Adipocyte (in vitro differentiated cells): ENCODE results near the gene NUDT2.

Experiments
- DNase-seq: peaks from one replicate; pipeline ENCODE4 v3.0.0-alpha.2; 2015; ENCODE audit warnings: low read depth
- H3K27me3 ChIP-seq: replicated peaks from 2 replicates; pipeline ENCODE4 v1.7.0; 2013; ENCODE audit warnings: mild to moderate bottlenecking, low read length, moderate library complexity; ENCODE audit not compliant: control insufficient read depth, insufficient read depth
- H3K36me3 ChIP-seq: 2 replicates; pipeline ENCODE4 v1.7.0; 2013; ENCODE audit warnings: low read length, mild to moderate bottlenecking, moderate library complexity; ENCODE audit not compliant: control insufficient read depth, insufficient read depth, severe bottlenecking
- H3K4me1 ChIP-seq: 2 replicates; pipeline ENCODE4 v1.7.0; 2013; ENCODE audit warnings: mild to moderate bottlenecking, low read length, moderate library complexity; ENCODE audit not compliant: control insufficient read depth, insufficient read depth
- H3K4me3 ChIP-seq: 2 replicates; pipeline ENCODE4 v1.7.0; 2013; ENCODE audit warnings: mild to moderate bottlenecking, low read length, moderate library complexity
- H3K9ac ChIP-seq: 2 replicates; pipeline ENCODE4 v1.7.0; 2013; ENCODE audit warnings: mild to moderate bottlenecking, low read length, moderate library complexity
- H3K9me3 ChIP-seq: 2 replicates; pipeline ENCODE4 v1.7.0; 2013; ENCODE audit warnings: mild to moderate bottlenecking, low read length, moderate library complexity; ENCODE audit not compliant: control insufficient read depth

NUDT2 gene

DNA sequence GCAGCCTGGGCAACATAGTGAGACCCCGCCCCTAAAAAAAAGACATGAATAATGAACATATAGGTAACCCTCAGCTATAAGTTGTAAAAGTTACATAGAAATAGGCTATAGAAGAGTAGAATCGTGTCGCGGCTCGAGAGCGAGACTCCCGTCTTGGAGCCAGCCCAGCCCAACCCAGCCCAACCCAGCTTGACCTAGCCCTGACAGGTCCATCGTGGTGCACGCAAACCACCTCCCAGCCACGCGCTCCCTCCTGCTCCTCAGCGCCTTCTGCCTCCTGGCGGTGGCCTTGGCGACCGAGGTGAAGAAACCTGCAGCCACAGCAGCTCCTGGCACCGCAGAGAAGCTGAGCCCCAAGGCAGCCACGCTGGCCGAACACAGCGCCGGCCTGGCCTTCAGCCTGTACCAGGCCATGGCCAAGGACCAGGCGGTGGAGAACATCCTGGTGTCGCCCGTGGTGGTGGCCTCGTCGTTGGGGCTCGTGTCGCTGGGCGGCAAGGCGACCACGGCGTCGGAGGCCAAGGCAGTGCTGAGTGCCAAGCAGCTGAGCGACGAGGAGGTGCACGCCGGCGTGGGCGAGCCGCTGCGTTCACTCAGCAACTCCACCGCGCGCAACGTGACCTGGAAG, 11.1 kb upstream of the NUDT2 start:
- DNase-seq: no peak
- H3K4me3 ChIP-seq: no peak overlapping the region
- peaks cover 5% of the 10 kb centered on the region for H3K4me1 ChIP-seq
- H3K9me3 ChIP-seq: no peaks in the 10 kb centered on the region
- no peak overlapping the region for H3K9ac ChIP-seq
- no peaks in the 10 kb centered on the region for H3K27me3 ChIP-seq
- H3K36me3 ChIP-seq: no peaks in the 10 kb centered on the region

DNA sequence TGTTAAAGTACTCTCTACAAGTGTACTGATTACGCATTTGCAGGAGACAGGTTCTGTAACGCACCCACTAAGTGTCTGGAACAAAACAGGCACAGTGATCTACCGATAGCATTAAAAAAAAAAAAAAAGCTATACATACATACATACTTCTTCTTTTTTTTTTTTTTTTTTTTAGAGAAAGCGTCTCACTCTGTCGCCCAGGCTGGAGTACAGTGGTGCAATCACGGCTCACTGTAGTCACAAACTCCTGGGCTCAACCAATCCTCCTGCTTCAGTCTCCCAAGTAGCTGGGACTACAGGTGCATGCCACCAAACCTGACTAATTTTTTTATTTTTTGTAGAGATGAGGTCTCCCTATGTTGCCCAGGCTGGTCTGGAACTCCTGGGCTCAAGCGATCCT, 7.9 kb upstream of the NUDT2 start:
- Histone ChIP-seq H3K36me3 (no peaks in the 10 kb centered on the region), H3K4me1 (peaks cover 31% of the 10 kb centered on the region), H3K9ac (no peak overlapping the region), H3K4me3 (no peak overlapping the region), H3K9me3 (no peaks in the 10 kb centered on the region), H3K27me3 (no peaks in the 10 kb centered on the region)
- DNase-seq: no peak

GRCh38 chr9:34322899-34323591, 6.3 kb upstream of the NUDT2 start:
- H3K36me3 ChIP-seq: no peaks in the 10 kb centered on the region
- no peak overlapping the region for H3K4me3 ChIP-seq
- no peak overlapping the region for H3K9ac ChIP-seq
- no peaks in the 10 kb centered on the region for H3K9me3 ChIP-seq
- no peak for DNase-seq
- no peaks in the 10 kb centered on the region for H3K27me3 ChIP-seq
- H3K4me1 ChIP-seq: peaks cover 35% of the 10 kb centered on the region

GRCh38 chr9:34326690-34327089, 2.7 kb upstream of the NUDT2 start:
- H3K4me1 ChIP-seq: peaks cover 49% of the 10 kb centered on the region
- no peak for DNase-seq
- no peaks in the 10 kb centered on the region for H3K36me3 ChIP-seq
- no peak overlapping the region for H3K4me3 ChIP-seq
- peak overlapping the region; percentile 76 for H3K9ac ChIP-seq
- H3K9me3 ChIP-seq: no peaks in the 10 kb centered on the region
- H3K27me3 ChIP-seq: no peaks in the 10 kb centered on the region

GRCh38 chr9:34328500-34328986, 826 bp upstream of the NUDT2 start:
- DNase-seq: no peak
- Histone ChIP-seq H3K9ac (peak overlapping the region; percentile 84), H3K27me3 (no peaks in the 10 kb centered on the region)

DNA sequence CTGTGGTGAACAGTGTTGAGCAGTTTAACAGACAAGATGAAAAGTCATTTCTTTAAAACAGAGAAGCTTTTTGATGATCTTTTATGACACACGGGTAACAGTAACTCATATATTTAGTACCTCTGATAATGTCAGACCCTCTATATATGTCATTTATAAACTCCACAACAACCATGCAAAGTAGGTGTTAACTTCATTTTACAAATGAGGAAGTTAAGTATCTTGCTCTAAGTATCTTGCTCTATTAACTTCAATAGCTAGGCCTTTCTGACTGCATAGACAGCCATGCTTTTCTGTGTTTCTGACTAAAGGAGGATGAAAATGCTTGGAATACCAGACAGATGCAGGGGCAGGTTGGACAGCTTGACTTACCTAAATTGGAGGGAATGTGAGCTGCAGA, 1.8 kb downstream of the NUDT2 start:
- Histone ChIP-seq H3K36me3 (no peaks in the 10 kb centered on the region), H3K4me3 (no peak overlapping the region), H3K9ac (no peak overlapping the region), H3K27me3 (no peaks in the 10 kb centered on the region), H3K4me1 (peaks cover 23% of the 10 kb centered on the region), H3K9me3 (no peaks in the 10 kb centered on the region)
- DNase-seq: no peak

More at GRCh38 chr9:34328500-34328986, 826 bp upstream of the NUDT2 start:
- Histone ChIP-seq H3K4me3 (peak overlapping the region; percentile 96), H3K9me3 (no peaks in the 10 kb centered on the region), H3K4me1 (peaks cover 43% of the 10 kb centered on the region), H3K36me3 (no peaks in the 10 kb centered on the region)

- Histone ChIP-seq H3K36me3 (no peaks in the 10 kb centered on the region), H3K9ac (peak overlapping the region; percentile 15), H3K27me3 (no peaks in the 10 kb centered on the region), H3K4me3 (no peak overlapping the region), H3K9me3 (no peaks in the 10 kb centered on the region), H3K4me1 (peaks cover 18% of the 10 kb centered on the region)
- DNase-seq: peak; percentile 75
Observed at GRCh38 chr9:34332076-34332964, 3.0 kb downstream of the NUDT2 start.

- peaks cover 14% of the 10 kb centered on the region for H3K4me1 ChIP-seq
- no peaks in the 10 kb centered on the region for H3K9me3 ChIP-seq
- H3K27me3 ChIP-seq: no peaks in the 10 kb centered on the region
- no peak overlapping the region for H3K9ac ChIP-seq
- DNase-seq: no peak
- H3K4me3 ChIP-seq: no peak overlapping the region
- peaks cover 2% of the 10 kb centered on the region for H3K36me3 ChIP-seq
Observed at GRCh38 chr9:34333836-34334235, 4.5 kb downstream of the NUDT2 start.

GRCh38 chr9:34334337-34334824, 5.0 kb downstream of the NUDT2 start:
- H3K36me3 ChIP-seq: peaks cover 7% of the 10 kb centered on the region
- no peak overlapping the region for H3K4me3 ChIP-seq
- peaks cover 16% of the 10 kb centered on the region for H3K4me1 ChIP-seq
- no peak for DNase-seq
- H3K27me3 ChIP-seq: no peaks in the 10 kb centered on the region
- no peak overlapping the region for H3K9ac ChIP-seq
- H3K9me3 ChIP-seq: no peaks in the 10 kb centered on the region

DNA sequence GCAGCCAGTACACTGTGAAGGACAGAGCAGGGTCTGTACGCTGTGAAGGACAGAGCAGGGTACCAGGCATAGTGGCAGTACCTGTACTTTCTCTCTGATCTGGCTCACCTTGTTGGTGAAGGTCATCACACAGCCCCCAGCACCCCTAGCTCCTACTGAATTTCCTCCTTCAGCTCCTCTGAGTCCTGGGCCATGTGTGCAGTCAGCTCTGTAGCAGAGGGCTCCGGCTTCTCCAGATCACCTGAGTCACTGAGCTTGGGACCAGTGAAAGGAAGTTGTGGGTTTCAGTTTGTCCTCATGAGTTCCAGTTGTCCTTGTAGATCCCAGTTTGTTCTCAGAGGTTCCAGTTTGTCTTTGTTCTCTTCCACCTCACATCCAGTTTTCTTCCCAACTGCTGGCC, 5.5 kb downstream of the NUDT2 start:
- H3K27me3 ChIP-seq: no peaks in the 10 kb centered on the region
- DNase-seq: no peak
- peaks cover 16% of the 10 kb centered on the region for H3K4me1 ChIP-seq
- no peaks in the 10 kb centered on the region for H3K9me3 ChIP-seq
- peaks cover 10% of the 10 kb centered on the region for H3K36me3 ChIP-seq
- no peak overlapping the region for H3K4me3 ChIP-seq
- H3K9ac ChIP-seq: no peak overlapping the region

- no peak for DNase-seq
Observed at GRCh38 chr9:34335376-34335775, 6.0 kb downstream of the NUDT2 start.

More at GRCh38 chr9:34335376-34335775, 6.0 kb downstream of the NUDT2 start:
- Histone ChIP-seq H3K9ac (no peak overlapping the region), H3K36me3 (peaks cover 10% of the 10 kb centered on the region), H3K27me3 (no peaks in the 10 kb centered on the region), H3K4me3 (no peak overlapping the region), H3K9me3 (no peaks in the 10 kb centered on the region), H3K4me1 (peaks cover 13% of the 10 kb centered on the region)
